22Rv1 (cell line): Measurements from ENCODE around the gene NPAS4.

Experiments used
- CTCF ChIP-seq: fragments of 450-650 bp; IDR thresholded peaks from 2 replicates; pipeline ENCODE4 v1.5.1; 2017; ENCODE audit warnings: mild to moderate bottlenecking
- ZFX ChIP-seq: fragments of 450-650 bp; IDR thresholded peaks from 2 replicates; pipeline ENCODE4 v1.6.1; 2017; ENCODE audit warnings: antibody characterized with exemption, borderline replicate concordance

- TF ChIP-seq CTCF = no peak
- TF ChIP-seq ZFX = no peak
Observed at GRCh38 chr11:66407651-66408050, 13.2 kb upstream of the NPAS4 start.
